DMS 273 treated with DMSO at 0.1 percent for 48 hours (cell line): Measurements from ENCODE around the gene PKD1L1.
A peak's percentile ranks its signal among the peaks of the same experiment; 100 is the strongest.
"Not testable (repeated sequence)": the region's sequence is repeated elsewhere in the genome, so short reads cannot be mapped to it uniquely, and the experiment has no call there.

Experiments
- DNase-seq: peaks from one replicate; lab custom pipeline; 2025; lab: John Stamatoyannopoulos, UW

PKD1L1 gene

GRCh38 chr7:47763063-47763974 is 184.9 kb downstream of the PKD1L1 start:
- DNase-seq, result peak; percentile 91

- DNase-seq, result no peak
These were observed 185.6 kb downstream of the PKD1L1 start for GRCh38 chr7:47762746-47763062.

DNA sequence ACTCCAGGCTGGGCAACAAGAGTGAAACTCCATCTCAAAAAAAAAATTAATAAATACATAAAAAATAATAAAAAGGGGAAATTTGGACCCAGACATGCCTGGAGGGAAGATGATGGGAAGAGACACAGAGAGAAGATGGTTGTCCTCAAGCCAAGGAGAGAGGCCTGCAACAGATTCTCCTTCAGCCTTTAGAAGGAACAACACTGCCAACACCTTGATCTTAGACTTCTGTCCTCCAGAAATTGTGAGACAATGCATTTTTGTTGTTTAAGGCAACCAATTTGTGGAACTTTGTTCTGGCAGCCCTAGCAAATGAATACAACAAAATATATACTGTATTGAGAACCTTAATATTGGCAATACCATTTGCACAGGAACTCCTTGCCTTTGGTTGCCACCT is 186.1 kb downstream of the PKD1L1 start:
- no peak for DNase-seq

- no peak for DNase-seq
These were observed 189.1 kb downstream of the PKD1L1 start for GRCh38 chr7:47759056-47759706.

- DNase-seq, result no peak
These were observed 189.7 kb downstream of the PKD1L1 start for GRCh38 chr7:47758546-47758945.

- no peak for DNase-seq
These were observed 190.3 kb downstream of the PKD1L1 start for GRCh38 chr7:47757921-47758411.

DNA sequence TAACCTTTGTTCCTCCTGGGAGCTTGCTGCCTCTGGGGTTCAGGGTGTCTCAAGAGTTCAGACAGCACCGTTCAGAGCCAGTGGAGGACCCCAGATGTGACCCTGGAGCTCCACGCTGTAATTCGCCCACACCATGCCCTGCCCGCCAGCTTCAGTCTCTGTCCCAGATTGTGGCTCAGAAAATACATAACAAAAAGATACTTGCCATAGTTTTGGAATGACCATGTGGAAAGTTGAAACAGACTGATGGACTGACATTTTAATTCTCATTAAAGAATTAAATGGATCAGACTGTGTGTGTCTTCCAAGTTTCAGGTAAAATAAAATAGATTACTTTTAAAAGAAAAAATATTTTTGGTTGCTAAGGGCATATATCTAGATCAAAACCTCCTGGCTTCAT is 191.6 kb downstream of the PKD1L1 start:
- no peak for DNase-seq

DNA sequence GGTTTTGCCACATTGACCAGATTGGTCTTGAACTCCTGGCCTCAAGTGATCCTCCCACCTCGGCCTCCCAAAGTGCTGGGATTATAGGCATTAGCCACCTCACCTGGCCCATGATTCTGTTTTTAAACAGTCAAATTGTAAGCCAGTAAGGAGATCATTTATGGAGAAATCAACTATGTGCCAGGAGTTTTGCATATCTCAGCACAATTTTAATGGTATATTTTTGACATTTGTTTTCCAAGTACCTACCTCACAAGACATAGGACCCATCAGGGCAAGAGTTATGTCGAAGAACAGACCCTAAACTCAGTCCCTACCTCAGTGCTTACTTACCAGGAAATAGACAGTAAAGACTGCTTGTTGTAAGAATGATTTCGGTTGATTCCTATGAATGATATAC is 193.0 kb downstream of the PKD1L1 start:
- no peak for DNase-seq

GRCh38 chr7:47751724-47752123 is 196.5 kb downstream of the PKD1L1 start:
- not testable (repeated sequence) for DNase-seq

DNA sequence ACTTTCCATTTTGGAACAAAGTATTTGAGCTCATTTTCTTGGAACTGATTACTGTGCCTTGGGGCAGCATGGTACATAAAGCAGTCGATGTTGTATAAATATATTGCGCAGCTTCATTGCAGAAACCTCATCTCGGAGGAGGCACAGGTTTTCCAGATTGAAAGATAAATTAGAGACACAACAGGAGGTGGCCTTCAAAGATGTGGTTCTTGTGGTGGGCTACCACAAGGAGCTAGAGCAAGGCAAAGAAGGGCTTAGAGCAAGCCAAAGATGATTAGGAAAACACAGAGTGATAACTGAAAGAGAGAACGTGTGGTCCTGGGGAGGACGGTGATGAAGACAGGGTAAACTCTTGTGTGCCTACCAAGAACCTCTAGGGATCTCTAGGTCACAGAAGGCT is 197.2 kb downstream of the PKD1L1 start:
- DNase-seq, result no peak

GRCh38 chr7:47748041-47748440 is 200.2 kb downstream of the PKD1L1 start:
- no peak for DNase-seq

DNA sequence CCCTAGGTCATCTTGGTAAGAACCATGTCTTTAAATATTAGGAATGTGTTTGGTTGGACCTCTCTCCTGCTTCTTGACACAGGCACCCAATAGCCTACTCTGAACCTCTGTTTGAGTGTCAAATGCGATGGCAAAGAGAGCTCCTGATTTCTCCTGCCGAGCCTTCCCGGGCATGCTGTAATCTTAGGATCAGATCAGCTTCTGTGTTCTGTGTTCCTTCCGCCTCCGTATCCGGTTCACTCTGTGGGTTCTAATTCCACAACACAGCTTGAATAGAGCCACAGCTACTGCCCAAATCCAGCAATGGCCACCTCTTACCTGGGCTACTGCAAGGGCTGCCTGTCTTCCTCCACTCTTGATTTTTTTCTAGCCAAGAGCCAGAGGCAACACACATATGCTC is 201.1 kb downstream of the PKD1L1 start:
- no peak for DNase-seq

DNA sequence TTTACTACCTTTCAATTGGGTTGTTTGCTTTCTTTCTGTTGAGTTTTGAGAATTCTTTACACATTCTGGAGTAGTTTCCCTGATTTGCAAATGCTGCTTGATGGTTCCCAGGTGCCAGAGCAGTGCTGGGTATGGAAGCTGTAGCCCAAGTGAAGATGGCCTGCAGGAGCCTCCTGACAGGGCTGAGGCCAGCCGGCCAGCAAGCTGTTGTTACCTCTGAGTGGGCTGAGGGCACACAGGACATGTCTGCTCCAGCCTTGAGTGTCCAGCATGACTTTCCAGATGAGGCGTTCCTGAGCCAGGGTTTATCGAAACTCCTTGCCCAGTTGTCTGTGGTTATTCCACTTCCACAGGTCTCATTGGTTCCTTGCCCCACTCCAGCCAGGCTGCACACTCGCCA is 201.8 kb downstream of the PKD1L1 start:
- DNase-seq, result no peak

DNA sequence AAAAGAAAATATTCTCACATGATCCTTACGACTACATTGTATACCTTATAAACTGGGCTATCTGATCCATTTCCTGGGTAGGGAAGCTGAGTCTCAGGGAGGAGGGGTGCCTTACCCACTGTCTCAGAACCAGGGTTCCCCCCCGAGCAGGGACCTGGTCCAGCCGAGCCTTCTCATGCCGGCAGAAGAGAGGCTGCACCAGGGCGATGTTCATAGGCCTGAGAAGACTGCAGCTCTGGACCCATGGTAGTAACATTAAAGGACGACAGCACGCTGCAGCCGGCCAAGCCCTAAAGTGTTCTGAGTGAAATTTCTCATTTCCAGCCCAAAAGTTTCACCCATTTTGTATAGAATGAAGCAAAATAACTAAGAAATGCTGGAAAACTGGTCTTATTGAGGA is 203.4 kb downstream of the PKD1L1 start:
- DNase-seq, result no peak

DNA sequence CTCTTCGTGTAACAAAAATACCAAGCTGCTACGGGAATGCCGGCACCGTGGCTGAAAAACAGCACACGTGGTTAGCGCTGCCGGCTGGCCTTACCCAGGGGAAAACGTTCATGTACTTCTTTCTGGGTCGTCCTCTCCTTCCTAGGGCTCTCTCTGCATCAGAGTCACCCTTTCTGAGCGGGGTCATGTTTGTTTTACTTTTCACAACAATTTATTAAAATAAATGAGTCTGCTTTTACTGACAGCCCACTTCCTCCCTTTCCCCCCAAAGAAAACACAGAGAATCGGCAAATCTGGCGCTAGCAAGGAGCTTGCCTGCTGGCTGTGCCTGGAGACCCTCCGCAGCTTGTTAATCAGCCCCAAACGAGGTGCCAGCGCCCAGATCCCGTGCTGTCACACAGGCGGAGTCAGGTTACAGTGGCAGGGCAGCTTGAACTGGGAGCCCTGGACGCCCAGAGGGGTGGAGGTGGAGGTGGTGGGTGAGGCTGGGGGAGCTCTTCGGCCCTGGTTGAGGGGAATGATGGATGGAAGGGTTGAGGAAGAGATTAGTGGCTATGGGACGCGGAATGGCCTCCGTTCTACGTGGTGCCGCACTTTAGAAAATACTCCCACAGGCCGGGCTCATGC is 204.2 kb downstream of the PKD1L1 start:
- DNase-seq, result no peak

- no peak for DNase-seq
These were observed 206.3 kb downstream of the PKD1L1 start for GRCh38 chr7:47741984-47742383.

GRCh38 chr7:47739891-47740290 is 208.4 kb downstream of the PKD1L1 start:
- DNase-seq, result no peak

DNA sequence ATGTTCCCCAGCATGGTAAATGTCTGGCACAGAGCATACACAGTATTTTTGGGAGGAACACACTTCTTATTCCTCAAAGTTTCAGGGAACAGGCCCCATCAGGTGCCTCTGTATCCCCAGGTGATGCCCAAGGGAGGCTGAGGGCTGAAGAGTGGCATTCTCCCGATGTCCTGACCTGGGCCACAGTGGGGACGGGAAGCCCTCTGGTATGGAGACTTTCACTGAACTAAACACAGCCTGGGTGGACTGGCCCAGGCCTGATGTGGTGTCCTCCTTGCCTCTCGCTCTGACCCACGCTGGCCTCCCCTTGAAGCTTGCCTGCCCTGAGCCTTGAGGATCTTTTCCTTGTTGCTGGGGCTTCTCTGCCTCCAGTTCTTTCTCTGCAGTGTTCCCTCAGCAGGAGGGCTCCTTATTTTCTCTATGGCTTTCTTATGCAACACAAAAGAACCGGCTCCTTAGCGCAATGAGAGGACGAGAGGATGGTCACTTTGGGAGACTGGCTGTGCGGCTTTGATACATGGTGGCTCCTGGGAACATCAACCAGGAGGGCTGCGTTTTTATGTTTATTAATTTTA is 208.9 kb downstream of the PKD1L1 start:
- DNase-seq, result no peak

DNA sequence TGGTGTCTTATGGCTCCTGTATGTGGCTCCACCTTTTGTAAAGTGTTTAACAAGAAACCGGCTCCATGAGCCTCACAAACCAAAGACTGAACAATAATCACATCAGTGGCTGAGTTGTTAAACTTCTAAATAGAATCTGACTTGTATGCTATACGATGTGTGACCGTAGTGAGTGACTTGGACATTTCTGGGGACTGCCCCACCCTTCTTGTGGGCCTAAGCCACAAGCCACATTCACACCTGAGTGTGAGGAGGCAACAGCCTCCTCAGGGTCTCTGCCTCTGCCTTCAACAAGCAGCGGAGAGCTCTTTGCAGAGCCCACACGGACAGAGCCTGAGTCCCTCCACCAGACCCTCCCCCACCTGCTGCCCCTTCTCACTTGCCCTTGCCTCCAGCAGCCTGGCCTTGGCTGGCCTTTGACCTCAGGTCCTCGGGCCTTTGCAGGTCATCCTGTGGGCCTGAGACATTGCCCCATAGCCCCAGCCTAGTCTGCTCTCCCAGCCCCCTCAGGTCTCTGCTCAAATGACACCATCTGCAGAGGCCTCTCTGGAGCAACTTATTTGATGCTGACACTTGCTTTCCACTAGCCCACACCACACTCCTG is 209.6 kb downstream of the PKD1L1 start:
- no peak for DNase-seq

- no peak for DNase-seq
These were observed 210.7 kb downstream of the PKD1L1 start for GRCh38 chr7:47737601-47738000.

DNA sequence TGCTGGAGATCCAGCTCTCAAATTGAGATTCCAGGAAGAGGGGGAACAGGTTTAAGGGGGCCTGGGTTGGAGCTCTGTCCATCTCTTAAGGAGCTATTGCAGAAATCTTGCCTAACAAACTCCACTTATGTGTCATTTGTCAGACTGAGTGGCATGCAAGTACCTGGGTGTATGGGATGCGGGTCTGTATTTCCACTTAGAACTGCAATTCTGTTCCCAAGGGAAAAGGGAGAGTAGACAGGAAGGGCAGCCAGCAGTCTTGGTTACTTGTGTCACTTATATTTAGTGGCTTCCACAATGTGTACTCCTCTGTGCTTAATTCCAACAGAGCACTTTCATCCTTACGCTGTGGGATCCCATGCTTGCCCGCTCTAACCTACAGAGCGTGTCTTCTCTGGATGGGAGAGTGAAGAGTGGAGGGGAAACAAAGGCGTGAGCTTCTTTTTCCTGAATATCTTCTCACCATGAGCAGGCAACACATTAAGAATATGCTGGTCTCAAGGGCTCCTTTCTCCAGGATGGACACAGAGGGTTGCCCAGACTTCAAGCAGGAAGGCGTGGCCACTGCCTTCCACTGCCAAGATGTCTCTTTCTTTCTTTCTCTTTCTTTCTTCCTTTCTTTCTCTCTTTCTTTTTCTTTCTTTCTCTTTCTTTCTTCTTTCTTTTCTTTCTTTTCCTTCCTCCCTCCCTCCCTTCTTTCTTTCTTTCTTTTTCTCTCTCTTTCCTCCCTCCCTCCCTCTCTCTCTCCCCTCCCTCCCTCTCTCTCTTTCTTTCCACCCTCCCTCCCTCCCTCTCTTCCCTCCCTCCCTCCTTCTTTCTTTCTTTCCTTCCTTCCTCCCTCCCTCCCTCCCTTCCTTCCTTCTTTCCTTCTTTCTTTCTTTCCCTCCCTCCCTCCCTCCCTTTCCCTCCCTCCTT is 212.6 kb downstream of the PKD1L1 start:
- DNase-seq, result no peak
